Panc1 (cell line): Measurements from ENCODE around the gene LZTS2. TPM values are rescaled to one million over a fixed set of nuclear protein-coding genes. Genes with fewer than 3 reads are reported as not detected.

ENCODE experiments used
- ATAC-seq: fragments of 200-7000 bp; cut with Tn5 transposase; 2 replicates; pipeline ENCODE4 v1.9.1; 2020; ENCODE audit warnings: mild to moderate bottlenecking, moderate library complexity
- BruUV-seq: library from RNA; stranded (reverse); fragments of 400-500 nt; replicated peaks from 2 replicates; lab custom pipeline; 2021; lab: Mats Ljungman, UMichigan
- CTCF ChIA-PET: fragments of 300-600 bp; sonication (Branson Sonifier 250); formaldehyde crosslinking; loops from one replicate; lab custom pipeline; 2022; ENCODE audit warnings: antibody characterized with exemption; lab: Charles Lee
- POLR2A ChIA-PET: fragments of 300-600 bp; sonication (Branson Sonifier 250); formaldehyde crosslinking; loops from one replicate; lab custom pipeline; 2022; ENCODE audit warnings: antibody characterized with exemption; lab: Charles Lee
- DNase-seq: peaks from one replicate; pipeline ENCODE4 v3.0.0-alpha.2; 2010; ENCODE audit warnings: low read depth, low spot score
- H3K27ac ChIP-seq: 2 replicates; pipeline ENCODE4 v1.5.1; 2011; ENCODE audit warnings: mild to moderate bottlenecking, low read length, inconsistent platforms
- H3K27me3 ChIP-seq: fragments of 200-500 bp; sonication (Bioruptor generic); 2 replicates; pipeline ENCODE4 v1.6.0; 2014; ENCODE audit warnings: low read length, inconsistent platforms; ENCODE audit not compliant: control insufficient read depth, insufficient read depth
- H3K36me3 ChIP-seq: fragments of 200-500 bp; sonication (Bioruptor generic); 2 replicates; pipeline ENCODE4 v1.5.1; 2014; ENCODE audit warnings: inconsistent platforms, mild to moderate bottlenecking, low read length, moderate library complexity; ENCODE audit not compliant: control insufficient read depth, insufficient read depth
- H3K4me1 ChIP-seq: 2 replicates; pipeline ENCODE4 v1.5.1; 2011; ENCODE audit warnings: inconsistent platforms, mild to moderate bottlenecking, low read length, moderate library complexity; ENCODE audit not compliant: control insufficient read depth, insufficient read depth
- H3K4me3 ChIP-seq, 2 experiments: 2 replicates each; pipeline ENCODE4 v1.5.1; 2011 to 2012; ENCODE audit warnings: low read depth in 2 of 2, low read length in 2 of 2, mild to moderate bottlenecking in 2 of 2, inconsistent platforms in 1 of 2, moderate library complexity in 1 of 2
- H3K9me3 ChIP-seq: fragments of 200-500 bp; sonication (Bioruptor generic); 2 replicates; pipeline ENCODE4 v1.5.1; 2014; ENCODE audit warnings: low read depth, mild to moderate bottlenecking, inconsistent platforms, low read length, moderate library complexity; ENCODE audit not compliant: control insufficient read depth, insufficient read depth
- POLR2AphosphoS5 ChIP-seq: IDR thresholded peaks from 2 replicates; pipeline ENCODE4 v1.6.1; 2012; ENCODE audit warnings: mild to moderate bottlenecking, low read depth, low read length, moderate library complexity
- SIN3A ChIP-seq: IDR thresholded peaks from 2 replicates; pipeline ENCODE4 v1.6.1; 2012; ENCODE audit warnings: low read depth, mild to moderate bottlenecking, low read length, moderate library complexity, borderline replicate concordance; ENCODE audit not compliant: insufficient read depth
- TCF7L2 ChIP-seq: IDR thresholded peaks from 2 replicates; pipeline ENCODE4 v1.6.1; 2011; ENCODE audit warnings: mild to moderate bottlenecking, low read depth, low read length, inconsistent platforms
- in situ Hi-C: cut with HindIII; loops from 2 replicates; pipeline ENCODE4 v1.10.0; 2016; ENCODE audit warnings: low sequenced_read_pairs, low pct_unique_long_range_greater_than_20kb
- intact Hi-C: fragments of 100-400 bp; cut with micrococcal nuclease; formaldehyde crosslinking; loops from one replicate; pipeline ENCODE4 v1.10.0; 2022; ENCODE audit not compliant: unreplicated experiment
- total RNA-seq: library from RNA; stranded (reverse); gene quantifications from one replicate; pipeline ENCODE4 v1.2.1, GENCODE V29; 2021; ENCODE audit not compliant: unreplicated experiment
- TF ChIP-seq, protein P1 (sequence below), 2 experiments: IDR thresholded peaks; 2 replicates each; pipeline ENCODE4 v1.6.1; 2011 to 2012; ENCODE audit warnings: low read depth in 2 of 2, control low read depth in 1 of 2, low read length in 1 of 2, mild to moderate bottlenecking in 1 of 2, moderate library complexity in 1 of 2; ENCODE audit not compliant: insufficient read depth in 1 of 2
- TF ChIP-seq, protein P2 (sequence below): fragments of 450-650 bp; IDR thresholded peaks from 2 replicates; pipeline ENCODE4 v1.5.1; 2017; ENCODE audit warnings: mild to moderate bottlenecking

LZTS2 gene
- total RNA-seq, 1 experiment from 2014 or later = 65.5 TPM

DNA sequence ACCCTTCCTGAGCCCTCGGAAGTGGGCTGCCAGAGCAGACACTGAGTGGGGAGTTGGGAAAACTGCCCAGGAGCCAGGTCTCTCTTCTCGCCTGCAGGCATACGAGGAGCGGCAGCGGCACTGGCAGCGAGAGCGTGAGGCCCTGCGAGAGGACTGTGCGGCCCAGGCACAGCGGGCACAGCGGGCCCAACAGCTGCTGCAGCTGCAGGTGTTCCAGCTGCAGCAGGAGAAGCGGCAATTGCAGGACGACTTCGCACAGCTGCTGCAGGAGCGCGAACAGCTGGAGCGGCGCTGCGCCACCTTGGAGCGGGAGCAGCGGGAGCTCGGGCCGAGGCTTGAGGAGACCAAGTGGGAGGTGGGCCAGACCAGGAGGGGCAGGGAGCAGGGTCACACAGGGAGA lies 5.8 kb downstream of the LZTS2 start:
- Histone ChIP-seq H3K36me3 (peaks cover 5% of the 10 kb centered on the region; the same call in 1 of the 2 replicates), H3K9me3 (no peaks in the 10 kb centered on the region), H3K4me3 (no peak overlapping the region), H3K27me3 (no peaks in the 10 kb centered on the region), H3K4me1 (peaks cover 19% of the 10 kb centered on the region), H3K27ac (no peak overlapping the region)
- POLR2A ChIA-PET = no interaction called here
- no TSS peak for BruUV-seq
- CTCF ChIA-PET = interaction anchor here (0.6 kb wide), 1 partner anchor 36 kb away, joined by 19 read pairs; no protein-coding TSS in a partner anchor
- TF ChIP-seq, protein P1, sequence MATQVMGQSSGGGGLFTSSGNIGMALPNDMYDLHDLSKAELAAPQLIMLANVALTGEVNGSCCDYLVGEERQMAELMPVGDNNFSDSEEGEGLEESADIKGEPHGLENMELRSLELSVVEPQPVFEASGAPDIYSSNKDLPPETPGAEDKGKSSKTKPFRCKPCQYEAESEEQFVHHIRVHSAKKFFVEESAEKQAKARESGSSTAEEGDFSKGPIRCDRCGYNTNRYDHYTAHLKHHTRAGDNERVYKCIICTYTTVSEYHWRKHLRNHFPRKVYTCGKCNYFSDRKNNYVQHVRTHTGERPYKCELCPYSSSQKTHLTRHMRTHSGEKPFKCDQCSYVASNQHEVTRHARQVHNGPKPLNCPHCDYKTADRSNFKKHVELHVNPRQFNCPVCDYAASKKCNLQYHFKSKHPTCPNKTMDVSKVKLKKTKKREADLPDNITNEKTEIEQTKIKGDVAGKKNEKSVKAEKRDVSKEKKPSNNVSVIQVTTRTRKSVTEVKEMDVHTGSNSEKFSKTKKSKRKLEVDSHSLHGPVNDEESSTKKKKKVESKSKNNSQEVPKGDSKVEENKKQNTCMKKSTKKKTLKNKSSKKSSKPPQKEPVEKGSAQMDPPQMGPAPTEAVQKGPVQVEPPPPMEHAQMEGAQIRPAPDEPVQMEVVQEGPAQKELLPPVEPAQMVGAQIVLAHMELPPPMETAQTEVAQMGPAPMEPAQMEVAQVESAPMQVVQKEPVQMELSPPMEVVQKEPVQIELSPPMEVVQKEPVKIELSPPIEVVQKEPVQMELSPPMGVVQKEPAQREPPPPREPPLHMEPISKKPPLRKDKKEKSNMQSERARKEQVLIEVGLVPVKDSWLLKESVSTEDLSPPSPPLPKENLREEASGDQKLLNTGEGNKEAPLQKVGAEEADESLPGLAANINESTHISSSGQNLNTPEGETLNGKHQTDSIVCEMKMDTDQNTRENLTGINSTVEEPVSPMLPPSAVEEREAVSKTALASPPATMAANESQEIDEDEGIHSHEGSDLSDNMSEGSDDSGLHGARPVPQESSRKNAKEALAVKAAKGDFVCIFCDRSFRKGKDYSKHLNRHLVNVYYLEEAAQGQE (IDR thresholded peaks at IDR 0.05; ENCODE audit: insufficient read depth in 1 of 2, low read depth in 2 of 2, low read length in 1 of 2) = no peak
- TF ChIP-seq SIN3A (no peak), POLR2AphosphoS5 (no peak), TCF7L2 (no peak)
- TF ChIP-seq, protein P2, sequence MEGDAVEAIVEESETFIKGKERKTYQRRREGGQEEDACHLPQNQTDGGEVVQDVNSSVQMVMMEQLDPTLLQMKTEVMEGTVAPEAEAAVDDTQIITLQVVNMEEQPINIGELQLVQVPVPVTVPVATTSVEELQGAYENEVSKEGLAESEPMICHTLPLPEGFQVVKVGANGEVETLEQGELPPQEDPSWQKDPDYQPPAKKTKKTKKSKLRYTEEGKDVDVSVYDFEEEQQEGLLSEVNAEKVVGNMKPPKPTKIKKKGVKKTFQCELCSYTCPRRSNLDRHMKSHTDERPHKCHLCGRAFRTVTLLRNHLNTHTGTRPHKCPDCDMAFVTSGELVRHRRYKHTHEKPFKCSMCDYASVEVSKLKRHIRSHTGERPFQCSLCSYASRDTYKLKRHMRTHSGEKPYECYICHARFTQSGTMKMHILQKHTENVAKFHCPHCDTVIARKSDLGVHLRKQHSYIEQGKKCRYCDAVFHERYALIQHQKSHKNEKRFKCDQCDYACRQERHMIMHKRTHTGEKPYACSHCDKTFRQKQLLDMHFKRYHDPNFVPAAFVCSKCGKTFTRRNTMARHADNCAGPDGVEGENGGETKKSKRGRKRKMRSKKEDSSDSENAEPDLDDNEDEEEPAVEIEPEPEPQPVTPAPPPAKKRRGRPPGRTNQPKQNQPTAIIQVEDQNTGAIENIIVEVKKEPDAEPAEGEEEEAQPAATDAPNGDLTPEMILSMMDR = no peak
- ATAC-seq (no peak), DNase-seq (no peak)
- intact Hi-C loops = no loop called here
- in situ Hi-C loops = no loop called here

DNA sequence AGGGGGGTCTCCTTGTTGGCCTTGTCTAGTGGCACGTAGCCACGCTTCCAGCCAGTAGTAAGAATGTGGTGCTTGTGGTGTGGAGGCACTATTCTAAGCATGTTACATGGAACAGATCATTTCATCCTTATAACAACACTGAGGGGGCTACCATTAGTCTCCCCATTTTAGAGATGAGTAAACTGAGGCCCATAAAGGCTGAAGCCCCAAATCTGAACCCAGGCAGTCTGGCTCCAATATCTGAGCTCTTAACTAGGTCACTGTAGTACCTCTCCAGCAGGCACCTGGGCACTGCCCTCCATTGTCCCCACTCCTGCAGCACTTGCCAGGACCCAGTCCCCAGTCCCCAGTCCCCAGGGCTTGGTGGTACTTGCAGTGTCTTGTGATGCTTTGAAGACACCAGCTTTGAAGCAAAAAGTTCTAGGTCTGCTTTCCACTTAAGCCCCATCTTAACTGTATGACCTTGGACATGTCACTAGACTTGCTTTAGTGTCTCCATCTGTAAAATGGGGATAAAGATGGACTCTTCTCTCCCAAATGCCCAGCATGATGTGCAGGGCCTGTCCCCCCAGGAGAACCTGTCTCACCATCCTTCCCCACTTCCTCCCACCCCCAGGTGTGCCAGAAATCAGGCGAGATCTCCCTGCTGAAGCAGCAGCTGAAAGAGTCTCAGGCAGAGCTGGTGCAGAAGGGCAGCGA lies 6.4 kb downstream of the LZTS2 start:
- intact Hi-C loops (no loop called here), in situ Hi-C loops (no loop called here)
- H3K4me3 ChIP-seq = no peak overlapping the region
- ATAC-seq = no peak
- H3K9me3 ChIP-seq = no peaks in the 10 kb centered on the region
- H3K4me1 ChIP-seq = peaks cover 13% of the 10 kb centered on the region
- TF ChIP-seq SIN3A (no peak), TCF7L2 (no peak), POLR2AphosphoS5 (no peak)
- TF ChIP-seq, protein P1 (IDR thresholded peaks at IDR 0.05; ENCODE audit: insufficient read depth in 1 of 2, low read depth in 2 of 2, low read length in 1 of 2) = no peak
- TF ChIP-seq, protein P2 = no peak
- no peak for DNase-seq
- peaks cover 5% of the 10 kb centered on the region; the same call in 1 of the 2 replicates for H3K36me3 ChIP-seq
- ChIA-PET POLR2A (interaction anchor here (0.6 kb wide), 1 partner anchor 541 kb away, joined by 14 read pairs; no protein-coding TSS in a partner anchor), CTCF (interaction anchor here (2.1 kb wide), 1 partner anchor 13 kb away, joined by 9 read pairs; no protein-coding TSS in a partner anchor)
- no peak overlapping the region for H3K27ac ChIP-seq
- H3K27me3 ChIP-seq = no peaks in the 10 kb centered on the region
- BruUV-seq = no TSS peak
